HG03060 (cell line): ENCODE data around the gene MCRIP2.
A peak's percentile ranks its signal among the peaks of the same experiment; 100 is the strongest.

Experiments used
- ATAC-seq: cut with Tn5 transposase; IDR thresholded peaks from one replicate; pipeline ENCODE4 v1.9.1; 2021; ENCODE audit warnings: low read depth, moderate number of reproducible peaks; ENCODE audit not compliant: unreplicated experiment

Gene MCRIP2

DNA sequence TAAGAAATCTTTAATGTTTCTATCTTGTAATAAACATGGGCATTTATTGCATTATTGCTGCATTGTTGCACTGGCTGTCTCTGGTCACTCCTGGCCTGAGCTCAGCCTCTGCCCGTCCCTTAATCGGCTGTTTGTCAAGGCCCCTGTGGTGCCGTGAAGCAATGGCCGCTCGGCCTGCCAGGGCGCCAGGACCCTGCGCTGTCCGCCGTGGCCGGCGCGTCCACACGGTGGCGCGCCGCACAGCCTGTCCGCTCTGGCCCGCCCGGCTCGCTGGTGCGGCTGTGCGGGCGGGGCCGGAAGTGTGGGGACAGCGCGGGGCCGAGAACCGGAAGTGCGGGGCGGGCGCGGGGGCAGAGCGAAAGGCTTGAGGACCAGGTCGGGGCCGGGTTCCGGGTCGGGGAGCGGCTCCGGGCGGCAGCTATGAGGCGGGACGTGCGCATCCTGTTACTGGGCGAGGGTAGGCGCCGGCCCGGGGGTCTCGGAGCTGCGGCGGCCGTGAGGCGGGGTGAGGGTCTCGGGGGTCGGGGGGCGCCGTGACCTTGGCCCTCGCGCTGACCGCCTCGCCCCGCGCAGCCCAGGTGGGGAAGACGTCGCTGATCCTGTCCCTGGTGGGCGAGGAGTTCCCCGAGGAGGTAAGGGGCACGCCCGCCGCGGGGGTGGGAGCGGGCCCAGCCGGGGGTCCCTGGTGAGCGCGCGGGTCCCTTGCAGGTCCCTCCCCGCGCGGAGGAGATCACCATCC lies 26.3 kb downstream of the MCRIP2 start, which contains the start of gene RHOT2:
RHOT2 (plus strand) TSS at position 353 of the 739 bp plus-strand sequence; CDS start at position 421, 68 bp downstream.
- peak; percentile 42 for ATAC-seq

DNA sequence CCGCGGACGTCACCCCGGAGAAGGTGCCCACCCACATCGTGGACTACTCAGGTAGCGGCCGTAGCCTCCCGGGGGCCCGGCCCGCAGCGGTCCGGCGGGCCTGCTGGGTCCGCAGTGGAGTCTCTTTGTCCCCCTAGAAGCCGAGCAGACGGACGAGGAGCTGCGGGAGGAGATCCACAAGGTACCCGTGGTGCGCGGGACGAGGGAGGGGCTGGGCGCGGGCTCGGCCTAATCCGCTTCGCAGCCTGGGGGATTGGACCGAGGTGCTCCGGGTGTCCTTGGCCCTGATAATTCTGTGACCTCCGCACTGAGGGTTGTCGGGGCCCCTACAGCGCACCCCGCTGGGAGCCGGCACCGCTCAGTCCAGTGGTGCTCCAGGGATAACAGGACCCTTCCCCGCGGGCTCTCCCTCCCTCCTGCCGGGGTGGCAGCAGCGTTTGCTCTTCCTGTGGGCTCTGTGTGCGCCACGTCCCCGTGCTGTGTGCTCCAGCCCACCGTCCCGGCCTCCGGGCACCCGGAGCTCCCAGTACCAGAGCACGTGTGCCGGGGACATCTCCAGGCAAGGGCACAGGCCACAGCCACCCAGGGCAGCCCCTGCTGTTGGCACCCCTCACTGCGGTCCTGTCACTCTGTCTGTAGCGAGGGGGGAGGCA lies 27.0 kb downstream of the MCRIP2 start:
- ATAC-seq = no peak

- no peak for ATAC-seq
These were observed 28.0 kb downstream of the MCRIP2 start for GRCh38 chr16:669666-670065.

- no peak for ATAC-seq
These were observed 29.1 kb downstream of the MCRIP2 start for GRCh38 chr16:670485-671352.

GRCh38 chr16:671353-672131 lies 29.9 kb downstream of the MCRIP2 start:
- no peak for ATAC-seq

GRCh38 chr16:672371-672770 lies 30.7 kb downstream of the MCRIP2 start:
- no peak for ATAC-seq

GRCh38 chr16:672851-673250 lies 31.2 kb downstream of the MCRIP2 start:
- no peak for ATAC-seq

- ATAC-seq = no peak
These were observed 31.9 kb downstream of the MCRIP2 start for GRCh38 chr16:673399-673991.

- ATAC-seq = no peak
These were observed 32.7 kb downstream of the MCRIP2 start for GRCh38 chr16:674214-674881.

DNA sequence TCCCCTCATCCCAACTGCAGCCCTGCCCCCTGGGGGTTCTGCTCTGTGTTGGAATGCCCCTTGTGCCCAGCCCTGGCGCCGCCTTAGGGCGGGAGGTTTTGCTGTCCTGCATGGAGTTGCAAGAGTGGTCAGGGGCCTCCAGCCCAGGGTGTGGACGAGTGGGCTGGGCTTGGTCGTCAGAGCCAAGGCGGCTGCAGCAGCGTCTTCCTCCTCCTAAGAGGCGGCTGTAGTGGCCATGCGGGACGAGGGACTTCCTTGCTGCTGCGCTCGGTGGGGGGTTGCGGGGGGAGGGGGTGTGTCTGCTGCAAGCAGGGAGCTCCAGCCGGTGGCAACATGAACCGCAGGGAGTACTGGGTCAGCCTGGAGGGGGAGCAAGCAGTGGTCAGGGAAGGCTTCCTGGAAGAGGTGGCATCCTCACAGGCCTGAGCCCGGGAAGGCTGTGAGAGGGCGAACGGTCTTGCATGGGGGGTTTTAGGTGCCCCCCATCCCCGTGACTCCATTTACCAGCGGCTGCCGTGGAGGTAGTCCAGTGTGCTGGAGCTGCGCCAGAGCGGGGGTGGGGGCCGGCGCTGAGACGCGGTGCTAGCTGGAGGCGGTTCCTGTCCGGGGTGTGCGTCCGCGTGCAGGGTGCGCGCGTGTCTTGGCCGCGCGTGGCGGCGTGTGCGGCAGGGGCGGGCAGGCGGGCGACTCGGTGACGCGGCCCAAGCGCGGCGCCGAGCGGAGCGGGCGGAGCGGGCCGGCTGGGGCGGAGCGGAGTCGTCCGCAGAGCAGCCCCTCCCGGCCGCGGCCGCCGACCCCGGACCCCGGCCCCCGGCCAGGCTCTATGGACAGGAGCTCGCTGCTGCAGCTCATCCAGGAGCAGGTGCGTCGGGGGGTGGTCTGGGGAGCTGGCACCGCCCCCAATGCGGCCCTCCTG lies 33.6 kb downstream of the MCRIP2 start, which contains the start of gene RHBDL1:
RHBDL1 (plus strand) TSS at position 704 of the 916 bp plus-strand sequence; CDS start at position 824, 120 bp downstream.
- no peak for ATAC-seq

DNA sequence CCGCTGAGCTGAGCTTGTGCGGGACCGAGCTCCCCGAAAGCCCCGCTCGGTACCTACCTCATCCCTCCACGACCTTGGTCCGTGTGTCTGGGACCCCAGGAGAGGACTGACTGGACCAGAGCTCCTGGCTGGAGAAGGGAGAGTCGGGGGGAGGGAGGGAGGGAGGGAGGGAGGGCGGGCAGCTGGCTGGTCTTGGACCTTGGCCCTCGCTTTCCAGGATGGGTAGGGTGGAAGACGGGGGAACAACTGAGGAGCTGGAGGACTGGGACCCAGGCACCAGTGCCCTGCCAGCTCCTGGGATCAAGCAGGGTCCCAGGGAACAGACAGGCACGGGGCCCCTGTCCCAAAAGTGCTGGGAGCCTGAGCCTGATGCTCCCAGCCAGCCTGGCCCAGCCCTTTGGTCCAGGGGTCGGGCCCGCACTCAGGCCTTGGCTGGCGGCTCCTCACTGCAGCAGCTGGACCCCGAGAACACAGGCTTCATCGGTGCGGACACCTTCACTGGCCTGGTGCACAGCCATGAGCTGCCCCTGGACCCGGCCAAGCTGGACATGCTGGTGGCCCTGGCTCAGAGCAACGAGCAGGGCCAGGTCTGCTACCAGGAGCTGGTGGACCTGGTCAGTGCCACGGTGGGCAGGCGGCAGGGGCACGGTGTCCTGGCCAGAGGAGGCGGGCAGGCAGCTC lies 34.4 kb downstream of the MCRIP2 start:
- ATAC-seq = no peak

GRCh38 chr16:676565-676902 lies 34.9 kb downstream of the MCRIP2 start:
- no peak for ATAC-seq

DNA sequence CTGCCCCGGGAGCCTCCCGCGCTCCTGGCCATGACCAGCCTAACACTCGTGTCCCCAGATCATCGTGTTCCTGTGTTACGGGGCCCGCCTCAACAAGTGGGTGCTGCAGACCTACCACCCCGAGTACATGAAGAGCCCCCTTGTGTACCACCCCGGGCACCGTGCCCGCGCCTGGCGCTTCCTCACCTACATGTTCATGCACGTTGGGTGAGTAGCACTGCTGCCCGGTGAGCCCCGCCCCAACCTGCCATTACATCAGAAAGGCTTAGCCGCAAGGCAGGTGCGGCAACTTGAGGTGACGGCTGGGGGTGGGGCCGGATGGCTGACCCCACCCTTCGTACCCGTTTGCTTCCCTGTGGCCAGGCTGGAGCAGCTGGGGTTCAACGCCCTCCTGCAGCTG lies 35.3 kb downstream of the MCRIP2 start:
- no peak for ATAC-seq

DNA sequence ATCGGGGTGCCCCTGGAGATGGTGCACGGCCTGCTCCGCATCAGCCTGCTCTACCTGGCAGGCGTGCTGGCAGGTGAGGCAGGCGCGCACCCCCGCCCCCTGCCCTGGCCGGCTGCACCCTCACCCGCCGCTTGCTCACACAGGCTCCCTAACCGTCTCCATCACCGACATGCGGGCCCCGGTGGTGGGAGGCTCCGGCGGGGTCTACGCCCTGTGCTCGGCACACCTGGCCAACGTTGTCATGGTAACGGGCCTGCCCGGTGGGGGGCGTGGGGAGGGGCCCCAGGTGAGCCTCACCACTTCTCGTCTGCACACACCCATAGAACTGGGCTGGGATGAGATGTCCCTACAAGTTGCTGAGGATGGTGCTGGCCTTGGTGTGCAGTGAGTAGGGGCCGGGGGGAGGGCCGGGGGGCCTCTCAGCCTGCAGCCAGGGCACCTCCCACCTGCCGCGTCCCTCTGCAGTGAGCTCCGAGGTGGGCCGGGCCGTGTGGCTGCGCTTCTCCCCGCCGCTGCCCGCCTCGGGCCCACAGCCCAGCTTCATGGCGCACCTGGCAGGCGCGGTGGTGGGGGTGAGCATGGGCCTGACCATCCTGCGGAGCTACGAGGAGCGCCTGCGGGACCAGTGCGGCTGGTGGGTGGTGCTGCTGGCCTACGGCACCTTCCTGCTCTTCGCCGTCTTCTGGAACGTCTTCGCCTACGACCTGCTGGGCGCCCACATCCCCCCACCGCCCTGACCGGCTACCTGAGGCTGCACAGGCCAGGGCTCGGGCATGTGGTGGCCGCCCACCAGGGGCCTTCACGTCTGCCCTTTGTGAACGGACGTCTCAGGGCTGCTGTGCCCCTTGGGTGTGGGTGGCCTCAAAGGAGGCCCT lies 35.9 kb downstream of the MCRIP2 start:
- ATAC-seq = no peak

DNA sequence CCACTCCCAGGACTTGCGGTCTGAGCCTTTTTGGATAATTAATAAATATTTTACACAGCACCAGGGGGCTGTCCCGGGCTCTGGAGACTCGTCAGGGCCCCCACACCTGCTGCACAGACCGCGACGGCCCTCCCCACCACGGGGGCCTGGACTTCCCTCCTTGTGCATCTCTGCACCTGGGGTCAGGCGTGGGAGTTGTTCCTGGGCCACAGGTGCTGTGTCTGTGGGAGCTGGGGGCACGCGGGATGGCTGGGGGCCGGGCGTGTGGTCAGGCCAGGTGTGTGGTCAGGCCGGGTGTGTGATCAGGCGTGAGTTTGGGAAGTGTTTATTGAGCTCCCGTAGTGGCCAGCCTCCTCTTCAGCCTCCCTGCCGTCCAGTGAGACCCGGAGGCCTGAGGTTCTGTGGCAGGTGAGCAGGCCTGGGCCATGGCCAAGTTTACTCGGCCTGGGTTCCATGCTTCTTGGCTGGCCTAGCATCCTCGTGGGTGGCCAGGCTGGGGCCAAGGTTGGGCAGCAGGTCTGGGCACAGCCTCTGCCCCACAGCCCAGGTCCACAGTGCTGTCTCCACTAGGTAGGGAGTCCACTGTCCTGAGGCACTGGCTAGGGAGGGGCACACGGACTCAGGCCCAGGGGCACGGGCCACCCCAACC lies 36.7 kb downstream of the MCRIP2 start:
- ATAC-seq = no peak
